WTC11 (cell line): ENCODE data around the gene HTRA1.

Experiments used
- CTCF ChIP-seq: fragments of 200-600 bp; IDR thresholded peaks from 2 replicates; pipeline ENCODE4 v1.8.0; 2022; ENCODE audit warnings: antibody characterized with exemption
- GABPB1 ChIP-seq: sonication (generic); formaldehyde crosslinking; IDR thresholded peaks from 2 replicates; pipeline ENCODE4 v1.8.1; 2023; ENCODE audit warnings: mild to moderate bottlenecking, missing genetic modification reagents
- IRF2 ChIP-seq: sonication (generic); formaldehyde crosslinking; IDR thresholded peaks from 2 replicates; pipeline ENCODE4 v1.8.0; 2022; ENCODE audit warnings: low read depth, missing genetic modification reagents, borderline replicate concordance
- NR2C2 ChIP-seq: sonication (generic); formaldehyde crosslinking; IDR thresholded peaks from 2 replicates; pipeline ENCODE4 v1.8.0; 2022; ENCODE audit warnings: mild to moderate bottlenecking, missing genetic modification reagents
- SP1 ChIP-seq: sonication (generic); formaldehyde crosslinking; conservative IDR thresholded peaks from 2 replicates; pipeline ENCODE4 v1.8.1; 2022; ENCODE audit warnings: missing genetic modification reagents
- ZNF425 ChIP-seq: fragments of 250-450 bp; sonication (Bioruptor Pico); conservative IDR thresholded peaks from 2 replicates; pipeline ENCODE4 v1.9.0; 2021; ENCODE audit warnings: mild to moderate bottlenecking
- TF ChIP-seq, protein P1 (sequence below): sonication (generic); formaldehyde crosslinking; IDR thresholded peaks from 2 replicates; pipeline ENCODE4 v1.8.1; 2022; ENCODE audit warnings: low read depth, mild to moderate bottlenecking, moderate library complexity, missing genetic modification reagents, borderline replicate concordance
- TF ChIP-seq, protein P2 (sequence below): sonication (generic); formaldehyde crosslinking; IDR thresholded peaks from 2 replicates; pipeline ENCODE4 v1.8.1; 2023; ENCODE audit warnings: mild to moderate bottlenecking, moderate library complexity, missing genetic modification reagents
- TF ChIP-seq, protein P3 (sequence below): sonication (generic); formaldehyde crosslinking; IDR thresholded peaks from 2 replicates; pipeline ENCODE4 v1.8.0; 2022; ENCODE audit warnings: mild to moderate bottlenecking, missing genetic modification reagents

DNA sequence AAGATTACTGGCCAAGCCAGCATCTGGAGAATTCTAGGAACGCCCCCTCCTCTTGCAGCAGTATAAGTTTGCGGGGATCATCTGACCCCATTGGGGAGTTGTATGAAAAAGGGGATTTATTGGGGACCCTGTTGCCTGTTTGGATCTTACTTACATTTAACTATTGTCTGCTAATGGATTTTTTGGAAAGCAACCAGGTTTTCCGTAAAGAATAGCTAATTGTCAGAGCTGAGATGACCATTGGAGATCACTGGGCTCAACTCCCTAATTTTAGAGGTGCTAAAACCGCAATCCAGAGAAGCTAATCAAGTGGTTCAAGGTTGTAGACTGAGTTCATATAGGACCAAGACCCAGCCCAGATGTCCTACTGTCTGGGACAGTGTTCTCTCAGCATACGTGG, 38.8 kb downstream of the HTRA1 start:
- no peak for TF ChIP-seq CTCF
- no peak for TF ChIP-seq ZNF425 (CRISPR knock-in tag)
- TF ChIP-seq GABPB1 (CRISPR knock-in tag): no peak
- no peak for TF ChIP-seq NR2C2 (CRISPR knock-in tag)
- TF ChIP-seq, protein P1, sequence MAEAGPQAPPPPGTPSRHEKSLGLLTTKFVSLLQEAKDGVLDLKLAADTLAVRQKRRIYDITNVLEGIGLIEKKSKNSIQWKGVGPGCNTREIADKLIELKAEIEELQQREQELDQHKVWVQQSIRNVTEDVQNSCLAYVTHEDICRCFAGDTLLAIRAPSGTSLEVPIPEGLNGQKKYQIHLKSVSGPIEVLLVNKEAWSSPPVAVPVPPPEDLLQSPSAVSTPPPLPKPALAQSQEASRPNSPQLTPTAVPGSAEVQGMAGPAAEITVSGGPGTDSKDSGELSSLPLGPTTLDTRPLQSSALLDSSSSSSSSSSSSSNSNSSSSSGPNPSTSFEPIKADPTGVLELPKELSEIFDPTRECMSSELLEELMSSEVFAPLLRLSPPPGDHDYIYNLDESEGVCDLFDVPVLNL: no peak
- TF ChIP-seq, protein P2, sequence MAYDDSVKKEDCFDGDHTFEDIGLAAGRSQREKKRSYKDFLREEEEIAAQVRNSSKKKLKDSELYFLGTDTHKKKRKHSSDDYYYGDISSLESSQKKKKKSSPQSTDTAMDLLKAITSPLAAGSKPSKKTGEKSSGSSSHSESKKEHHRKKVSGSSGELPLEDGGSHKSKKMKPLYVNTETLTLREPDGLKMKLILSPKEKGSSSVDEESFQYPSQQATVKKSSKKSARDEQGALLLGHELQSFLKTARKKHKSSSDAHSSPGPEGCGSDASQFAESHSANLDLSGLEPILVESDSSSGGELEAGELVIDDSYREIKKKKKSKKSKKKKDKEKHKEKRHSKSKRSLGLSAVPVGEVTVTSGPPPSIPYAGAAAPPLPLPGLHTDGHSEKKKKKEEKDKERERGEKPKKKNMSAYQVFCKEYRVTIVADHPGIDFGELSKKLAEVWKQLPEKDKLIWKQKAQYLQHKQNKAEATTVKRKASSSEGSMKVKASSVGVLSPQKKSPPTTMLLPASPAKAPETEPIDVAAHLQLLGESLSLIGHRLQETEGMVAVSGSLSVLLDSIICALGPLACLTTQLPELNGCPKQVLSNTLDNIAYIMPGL (CRISPR knock-in tag): no peak
- TF ChIP-seq SP1 (CRISPR knock-in tag): no peak
- TF ChIP-seq, protein P3, sequence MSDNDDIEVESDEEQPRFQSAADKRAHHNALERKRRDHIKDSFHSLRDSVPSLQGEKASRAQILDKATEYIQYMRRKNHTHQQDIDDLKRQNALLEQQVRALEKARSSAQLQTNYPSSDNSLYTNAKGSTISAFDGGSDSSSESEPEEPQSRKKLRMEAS (CRISPR knock-in tag): no peak
- no peak for TF ChIP-seq IRF2
